ENCODE measurements around the gene UGT2B17. TPM values are rescaled to one million over a fixed set of nuclear protein-coding genes. Genes with fewer than 3 reads are reported as not detected.

Gene UGT2B17
- total and polyA plus RNA-seq, 10 donors: 0.10 to 1.9 (median 0.69) TPM; not detected in 1

- Histone ChIP-seq H3K27ac (no peak overlapping the region), H3K4me3 (no peak overlapping the region), H3K27me3 (replicated peaks in 1 of 7) (no peaks in the 10 kb centered on the region), H3K36me3 (no peaks in the 10 kb centered on the region), H3K9me3 (no peaks in the 10 kb centered on the region), H3K4me1 (no peaks in the 10 kb centered on the region)
- no peak for DNase-seq
- intact Hi-C loops (cut with DNase I; ENCODE audit: low total_unique reads): no loop called here
- no peak for TF ChIP-seq POLR2A (IDR thresholded peaks at IDR 0.05)
- no peak for TF ChIP-seq POLR2AphosphoS5 (IDR thresholded peaks at IDR 0.05)
- TF ChIP-seq, protein P1, sequence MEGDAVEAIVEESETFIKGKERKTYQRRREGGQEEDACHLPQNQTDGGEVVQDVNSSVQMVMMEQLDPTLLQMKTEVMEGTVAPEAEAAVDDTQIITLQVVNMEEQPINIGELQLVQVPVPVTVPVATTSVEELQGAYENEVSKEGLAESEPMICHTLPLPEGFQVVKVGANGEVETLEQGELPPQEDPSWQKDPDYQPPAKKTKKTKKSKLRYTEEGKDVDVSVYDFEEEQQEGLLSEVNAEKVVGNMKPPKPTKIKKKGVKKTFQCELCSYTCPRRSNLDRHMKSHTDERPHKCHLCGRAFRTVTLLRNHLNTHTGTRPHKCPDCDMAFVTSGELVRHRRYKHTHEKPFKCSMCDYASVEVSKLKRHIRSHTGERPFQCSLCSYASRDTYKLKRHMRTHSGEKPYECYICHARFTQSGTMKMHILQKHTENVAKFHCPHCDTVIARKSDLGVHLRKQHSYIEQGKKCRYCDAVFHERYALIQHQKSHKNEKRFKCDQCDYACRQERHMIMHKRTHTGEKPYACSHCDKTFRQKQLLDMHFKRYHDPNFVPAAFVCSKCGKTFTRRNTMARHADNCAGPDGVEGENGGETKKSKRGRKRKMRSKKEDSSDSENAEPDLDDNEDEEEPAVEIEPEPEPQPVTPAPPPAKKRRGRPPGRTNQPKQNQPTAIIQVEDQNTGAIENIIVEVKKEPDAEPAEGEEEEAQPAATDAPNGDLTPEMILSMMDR (IDR thresholded peaks at IDR 0.05 in 8 of 11, conservative IDR thresholded peaks at IDR 0.05 in 3 of 11): no peak
- 45 to 60% (median 56%) methylated on average over 1 of the region's 1 CpG; no CpG with 5 or more reads in 2 of the 5 donors for WGBS, 5 donors
These were observed 37.6 kb upstream of the UGT2B17 start for GRCh38 chr4:68613752-68614151.

- H3K4me1 ChIP-seq: no peaks in the 10 kb centered on the region
- H3K4me3 ChIP-seq: no peak overlapping the region
- 76 to 86% (median 82%) methylated on average over 1 of the region's 1 CpG; no CpG with 5 or more reads in 2 of the 5 donors for WGBS, 5 donors
- no peak for DNase-seq
- no peaks in the 10 kb centered on the region for H3K36me3 ChIP-seq
- H3K9me3 ChIP-seq: peaks cover 0 to 14% (median 0%) of the 10 kb centered on the region in 8 donors
- H3K27me3 ChIP-seq (replicated peaks in 1 of 7): no peaks in the 10 kb centered on the region
- no peak overlapping the region for H3K27ac ChIP-seq
- TF ChIP-seq POLR2AphosphoS5 (IDR thresholded peaks at IDR 0.05): no peak
- TF ChIP-seq, protein P1 (IDR thresholded peaks at IDR 0.05 in 8 of 11, conservative IDR thresholded peaks at IDR 0.05 in 3 of 11): no peak
- no peak for TF ChIP-seq POLR2A (IDR thresholded peaks at IDR 0.05)
- intact Hi-C loops (cut with DNase I; ENCODE audit: low total_unique reads): no loop called here
These were observed 30.1 kb upstream of the UGT2B17 start for GRCh38 chr4:68606240-68606639.

DNA sequence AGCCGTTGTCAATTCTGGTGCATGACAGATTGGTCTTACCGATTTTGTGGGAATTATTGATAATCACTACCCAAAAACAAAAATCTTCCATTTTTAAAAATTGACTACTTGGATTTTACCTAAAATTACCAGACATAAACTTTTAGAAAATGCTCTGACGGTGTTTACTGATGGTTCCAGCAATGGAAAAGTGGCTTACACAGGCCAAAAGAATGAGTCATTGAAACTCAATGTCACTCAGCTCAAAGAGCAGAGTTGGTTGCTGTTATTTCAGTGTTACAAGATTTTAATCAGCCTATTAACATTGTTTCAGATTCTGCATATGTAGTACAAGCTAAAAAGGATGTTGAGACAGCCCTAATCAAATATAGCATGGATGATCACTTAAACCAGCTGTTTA, 23.0 kb upstream of the UGT2B17 start:
- Histone ChIP-seq H3K27ac (no peak overlapping the region), H3K4me3 (no peak overlapping the region), H3K27me3 (replicated peaks in 1 of 7) (no peaks in the 10 kb centered on the region), H3K9me3 (peaks cover 0 to 3% (median 0%) of the 10 kb centered on the region in 8 donors), H3K36me3 (no peaks in the 10 kb centered on the region), H3K4me1 (no peaks in the 10 kb centered on the region)
- no peak for TF ChIP-seq POLR2AphosphoS5 (IDR thresholded peaks at IDR 0.05)
- TF ChIP-seq, protein P1 (IDR thresholded peaks at IDR 0.05 in 8 of 11, conservative IDR thresholded peaks at IDR 0.05 in 3 of 11): no peak
- no peak for TF ChIP-seq POLR2A (IDR thresholded peaks at IDR 0.05)
- intact Hi-C loops (cut with DNase I; ENCODE audit: low total_unique reads): no loop called here
- WGBS, 5 donors: 88 to 93% (median 88%) methylated on average over 3 of the region's 3 CpGs; no CpG with 5 or more reads in 2 of the 5 donors
- DNase-seq: no peak

DNA sequence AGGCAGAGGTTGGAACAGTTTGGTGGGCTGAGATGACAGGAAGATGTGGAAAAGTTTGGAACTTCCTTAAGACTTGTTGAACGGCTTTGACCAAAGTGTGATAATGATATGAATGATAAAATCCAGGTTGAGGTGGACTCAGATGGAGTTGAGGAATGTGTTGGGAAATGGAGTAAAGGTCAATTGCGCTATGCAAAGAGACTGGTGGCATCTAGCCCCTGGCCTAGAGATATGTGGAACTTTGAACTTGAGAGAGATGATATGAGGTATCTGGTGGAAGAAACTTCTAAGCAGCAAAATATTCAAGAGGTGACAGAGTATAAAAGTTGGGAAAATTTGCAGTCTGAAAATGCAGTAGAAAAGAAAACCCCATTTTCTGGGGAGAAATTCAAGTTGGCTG, 21.4 kb upstream of the UGT2B17 start:
- no peaks in the 10 kb centered on the region for H3K4me1 ChIP-seq
- H3K36me3 ChIP-seq: no peaks in the 10 kb centered on the region
- H3K27me3 ChIP-seq (replicated peaks in 1 of 7): no peaks in the 10 kb centered on the region
- no peak for DNase-seq
- intact Hi-C loops (cut with DNase I; ENCODE audit: low total_unique reads): no loop called here
- no peak overlapping the region for H3K27ac ChIP-seq
- H3K4me3 ChIP-seq: no peak overlapping the region
- TF ChIP-seq POLR2A (IDR thresholded peaks at IDR 0.05) (no peak), POLR2AphosphoS5 (IDR thresholded peaks at IDR 0.05) (no peak)
- TF ChIP-seq, protein P1 (IDR thresholded peaks at IDR 0.05 in 8 of 11, conservative IDR thresholded peaks at IDR 0.05 in 3 of 11): no peak
- no peaks in the 10 kb centered on the region for H3K9me3 ChIP-seq
- WGBS, 5 donors: 76 to 94% (median 85%) methylated on average over 2 of the region's 2 CpGs; no CpG with 5 or more reads in 2 of the 5 donors
